Measurements from ENCODE around the gene RASSF4. TPM values are rescaled to one million over a fixed set of nuclear protein-coding genes. Genes with fewer than 3 reads are reported as not detected.

RASSF4 gene
- total and polyA plus RNA-seq, 2 donors, result 17.9 to 50.0 TPM

- H3K4me1 ChIP-seq (ENCODE audit: control insufficient read depth in 2 of 2, insufficient read depth in 2 of 2, low read length in 2 of 2), result peaks cover 13 to 23% of the 10 kb centered on the region in 2 donors
- H3K9me3 ChIP-seq (ENCODE audit: control insufficient read depth in 2 of 2, insufficient read depth in 1 of 2, low read length in 1 of 2), result no peaks in the 10 kb centered on the region
- 87% methylated on average over 3 of the region's 3 CpGs for WGBS
- DNase-seq (ENCODE audit: low read depth in 6 of 9, low spot score in 9 of 9), result no peak
- no peaks in the 10 kb centered on the region for H3K27me3 ChIP-seq (ENCODE audit: control insufficient read depth in 2 of 2, insufficient read depth in 1 of 2, low read length in 1 of 2)
- no peak overlapping the region for H3K4me3 ChIP-seq (ENCODE audit: low read length in 2 of 2)
- no peak overlapping the region for H3K27ac ChIP-seq (ENCODE audit: low read depth in 1 of 2, low read length in 1 of 2)
- no peaks in the 10 kb centered on the region for H3K36me3 ChIP-seq (ENCODE audit: control insufficient read depth in 2 of 2, insufficient read depth in 2 of 2, low read length in 1 of 2)
Observed at GRCh38 chr10:44917848-44918247, 41.8 kb upstream of the RASSF4 start.

GRCh38 chr10:44920252-44920651, 39.4 kb upstream of the RASSF4 start:
- WGBS, result 97% methylated on average over 3 of the region's 3 CpGs
- no peak overlapping the region for H3K4me3 ChIP-seq (ENCODE audit: low read length in 2 of 2)
- no peak for DNase-seq (ENCODE audit: low read depth in 6 of 9, low spot score in 9 of 9)

GRCh38 chr10:44921061-44921460, 38.5 kb upstream of the RASSF4 start:
- H3K27ac ChIP-seq (ENCODE audit: low read depth in 1 of 2, low read length in 1 of 2), result no peak overlapping the region
- H3K27me3 ChIP-seq (ENCODE audit: control insufficient read depth in 2 of 2, insufficient read depth in 1 of 2, low read length in 1 of 2), result no peaks in the 10 kb centered on the region
- no peaks in the 10 kb centered on the region for H3K9me3 ChIP-seq (ENCODE audit: control insufficient read depth in 2 of 2, insufficient read depth in 1 of 2, low read length in 1 of 2)
- 95% methylated on average over 5 of the region's 5 CpGs for WGBS
- H3K36me3 ChIP-seq (ENCODE audit: control insufficient read depth in 2 of 2, insufficient read depth in 2 of 2, low read length in 1 of 2), result no peaks in the 10 kb centered on the region
- H3K4me1 ChIP-seq (ENCODE audit: control insufficient read depth in 2 of 2, insufficient read depth in 2 of 2, low read length in 2 of 2), result peaks cover 0 to 8% of the 10 kb centered on the region in 2 donors
- no peak overlapping the region for H3K4me3 ChIP-seq (ENCODE audit: low read length in 2 of 2)
- no peak for DNase-seq (ENCODE audit: low read depth in 6 of 9, low spot score in 9 of 9)

More at GRCh38 chr10:44920252-44920651, 39.4 kb upstream of the RASSF4 start:
- Histone ChIP-seq H3K9me3 (ENCODE audit: control insufficient read depth in 2 of 2, insufficient read depth in 1 of 2, low read length in 1 of 2) (no peaks in the 10 kb centered on the region), H3K4me1 (ENCODE audit: control insufficient read depth in 2 of 2, insufficient read depth in 2 of 2, low read length in 2 of 2) (peaks cover 0 to 8% of the 10 kb centered on the region in 2 donors), H3K36me3 (ENCODE audit: control insufficient read depth in 2 of 2, insufficient read depth in 2 of 2, low read length in 1 of 2) (no peaks in the 10 kb centered on the region), H3K27ac (ENCODE audit: low read depth in 1 of 2, low read length in 1 of 2) (no peak overlapping the region), H3K27me3 (ENCODE audit: control insufficient read depth in 2 of 2, insufficient read depth in 1 of 2, low read length in 1 of 2) (no peaks in the 10 kb centered on the region)

GRCh38 chr10:44921506-44921905, 38.1 kb upstream of the RASSF4 start:
- Histone ChIP-seq H3K4me3 (ENCODE audit: low read length in 2 of 2) (no peak overlapping the region), H3K9me3 (ENCODE audit: control insufficient read depth in 2 of 2, insufficient read depth in 1 of 2, low read length in 1 of 2) (no peaks in the 10 kb centered on the region), H3K27me3 (ENCODE audit: control insufficient read depth in 2 of 2, insufficient read depth in 1 of 2, low read length in 1 of 2) (no peaks in the 10 kb centered on the region), H3K4me1 (ENCODE audit: control insufficient read depth in 2 of 2, insufficient read depth in 2 of 2, low read length in 2 of 2) (peaks cover 0 to 8% of the 10 kb centered on the region in 2 donors), H3K27ac (ENCODE audit: low read depth in 1 of 2, low read length in 1 of 2) (no peak overlapping the region), H3K36me3 (ENCODE audit: control insufficient read depth in 2 of 2, insufficient read depth in 2 of 2, low read length in 1 of 2) (no peaks in the 10 kb centered on the region)
- no peak for DNase-seq (ENCODE audit: low read depth in 6 of 9, low spot score in 9 of 9)
- 97% methylated on average over 3 of the region's 3 CpGs for WGBS

GRCh38 chr10:44922021-44922420, 37.6 kb upstream of the RASSF4 start:
- DNase-seq (ENCODE audit: low read depth in 6 of 9, low spot score in 9 of 9), result no peak
- H3K9me3 ChIP-seq (ENCODE audit: control insufficient read depth in 2 of 2, insufficient read depth in 1 of 2, low read length in 1 of 2), result no peaks in the 10 kb centered on the region
- no peaks in the 10 kb centered on the region for H3K36me3 ChIP-seq (ENCODE audit: control insufficient read depth in 2 of 2, insufficient read depth in 2 of 2, low read length in 1 of 2)
- no peak overlapping the region for H3K4me3 ChIP-seq (ENCODE audit: low read length in 2 of 2)
- no peaks in the 10 kb centered on the region for H3K27me3 ChIP-seq (ENCODE audit: control insufficient read depth in 2 of 2, insufficient read depth in 1 of 2, low read length in 1 of 2)
- H3K4me1 ChIP-seq (ENCODE audit: control insufficient read depth in 2 of 2, insufficient read depth in 2 of 2, low read length in 2 of 2), result peaks cover 0 to 8% of the 10 kb centered on the region in 2 donors
- WGBS, result 97% methylated on average over 5 of the region's 5 CpGs
- H3K27ac ChIP-seq (ENCODE audit: low read depth in 1 of 2, low read length in 1 of 2), result no peak overlapping the region

- Histone ChIP-seq H3K4me3 (ENCODE audit: low read length in 2 of 2) (no peak overlapping the region), H3K4me1 (ENCODE audit: control insufficient read depth in 2 of 2, insufficient read depth in 2 of 2, low read length in 2 of 2) (peaks cover 0 to 8% of the 10 kb centered on the region in 2 donors), H3K27ac (ENCODE audit: low read depth in 1 of 2, low read length in 1 of 2) (no peak overlapping the region), H3K27me3 (ENCODE audit: control insufficient read depth in 2 of 2, insufficient read depth in 1 of 2, low read length in 1 of 2) (no peaks in the 10 kb centered on the region), H3K36me3 (ENCODE audit: control insufficient read depth in 2 of 2, insufficient read depth in 2 of 2, low read length in 1 of 2) (no peaks in the 10 kb centered on the region), H3K9me3 (ENCODE audit: control insufficient read depth in 2 of 2, insufficient read depth in 1 of 2, low read length in 1 of 2) (no peaks in the 10 kb centered on the region)
- 93% methylated on average over 7 of the region's 7 CpGs for WGBS
- no peak for DNase-seq (ENCODE audit: low read depth in 6 of 9, low spot score in 9 of 9)
Observed at GRCh38 chr10:44922796-44923545, 36.6 kb upstream of the RASSF4 start.

- Histone ChIP-seq H3K9me3 (ENCODE audit: control insufficient read depth in 2 of 2, insufficient read depth in 1 of 2, low read length in 1 of 2) (no peaks in the 10 kb centered on the region), H3K27me3 (ENCODE audit: control insufficient read depth in 2 of 2, insufficient read depth in 1 of 2, low read length in 1 of 2) (no peaks in the 10 kb centered on the region), H3K27ac (ENCODE audit: low read depth in 1 of 2, low read length in 1 of 2) (no peak overlapping the region), H3K36me3 (ENCODE audit: control insufficient read depth in 2 of 2, insufficient read depth in 2 of 2, low read length in 1 of 2) (no peaks in the 10 kb centered on the region), H3K4me1 (ENCODE audit: control insufficient read depth in 2 of 2, insufficient read depth in 2 of 2, low read length in 2 of 2) (peaks cover 0 to 8% of the 10 kb centered on the region in 2 donors), H3K4me3 (ENCODE audit: low read length in 2 of 2) (no peak overlapping the region)
- no peak for DNase-seq (ENCODE audit: low read depth in 6 of 9, low spot score in 9 of 9)
- 96% methylated on average over 3 of the region's 3 CpGs for WGBS
Observed at GRCh38 chr10:44923611-44924010, 36.0 kb upstream of the RASSF4 start.

- Histone ChIP-seq H3K36me3 (ENCODE audit: control insufficient read depth in 2 of 2, insufficient read depth in 2 of 2, low read length in 1 of 2) (no peaks in the 10 kb centered on the region), H3K27me3 (ENCODE audit: control insufficient read depth in 2 of 2, insufficient read depth in 1 of 2, low read length in 1 of 2) (no peaks in the 10 kb centered on the region), H3K4me1 (ENCODE audit: control insufficient read depth in 2 of 2, insufficient read depth in 2 of 2, low read length in 2 of 2) (peaks cover 0 to 8% of the 10 kb centered on the region in 2 donors), H3K4me3 (ENCODE audit: low read length in 2 of 2) (no peak overlapping the region), H3K27ac (ENCODE audit: low read depth in 1 of 2, low read length in 1 of 2) (no peak overlapping the region), H3K9me3 (ENCODE audit: control insufficient read depth in 2 of 2, insufficient read depth in 1 of 2, low read length in 1 of 2) (no peaks in the 10 kb centered on the region)
- no peak for DNase-seq (ENCODE audit: low read depth in 6 of 9, low spot score in 9 of 9)
- WGBS, result 89% methylated on average over 21 of the region's 21 CpGs
Observed at GRCh38 chr10:44924261-44925040, 35.2 kb upstream of the RASSF4 start.

- no peak overlapping the region for H3K27ac ChIP-seq (ENCODE audit: low read depth in 1 of 2, low read length in 1 of 2)
- H3K36me3 ChIP-seq (ENCODE audit: control insufficient read depth in 2 of 2, insufficient read depth in 2 of 2, low read length in 1 of 2), result no peaks in the 10 kb centered on the region
- H3K4me3 ChIP-seq (ENCODE audit: low read length in 2 of 2), result no peak overlapping the region
- H3K9me3 ChIP-seq (ENCODE audit: control insufficient read depth in 2 of 2, insufficient read depth in 1 of 2, low read length in 1 of 2), result no peaks in the 10 kb centered on the region
- 54% methylated on average over 7 of the region's 7 CpGs for WGBS
- H3K27me3 ChIP-seq (ENCODE audit: control insufficient read depth in 2 of 2, insufficient read depth in 1 of 2, low read length in 1 of 2), result no peaks in the 10 kb centered on the region
- peaks cover 0 to 8% of the 10 kb centered on the region in 2 donors for H3K4me1 ChIP-seq (ENCODE audit: control insufficient read depth in 2 of 2, insufficient read depth in 2 of 2, low read length in 2 of 2)
- peak in 6 of 9 donors; percentile 52 to 85 (median 65) for DNase-seq (ENCODE audit: low read depth in 6 of 9, low spot score in 9 of 9)
Observed at GRCh38 chr10:44925224-44925623, 34.4 kb upstream of the RASSF4 start.

Data from thymus (tissue), 11 donors.